Right cardiac atrium (tissue), 5 donors: ENCODE data around the gene PCDHB8. TPM values are rescaled to one million over a fixed set of nuclear protein-coding genes. Genes with fewer than 3 reads are reported as not detected.

ENCODE experiments used
- polyA plus RNA-seq: library from polyadenylated mRNA; stranded (reverse); fragments of 200-250 nt; gene quantifications from one replicate; pipeline ENCODE4 v1.2.3, GENCODE V29; 2013
- total RNA-seq, 4 donors: library from RNA; stranded (reverse); fragmentation: NEBNext Ultra II Directional; extraction: Animal tissue kit (Norgen Biotek cat#: 25700); gene quantifications; one replicate each; pipeline ENCODE4 v1.2.1, GENCODE V29; 2021
- donor health status: healthy with polysubstance abuse.
- donor health status: DM: no; HTN: yes; CAD: no.
- donor health status: DM: no; HTN: no; CAD: no.
- donor health status: DM: no; HTN: yes; CAD: no; lungs with severe emphysema.
- donor health status: DM: yes; HTN: yes; CAD: no.

The PCDHB8 gene
- total and polyA plus RNA-seq, 5 donors, result 0.84 to 5.2 (median 2.4) TPM

Other genes starting within 250 kb of the PCDHB8 start
Only the 30 nearest of the 36 such genes appear.
- 1 to 10 TPM in 1 of 4 donors, under 1 TPM in 3; 0.44 to 1.1 (median 0.54) TPM for gene PCDHAC2, start 211.3 kb upstream of the PCDHB8 start, total RNA-seq
- 0.02 TPM for gene PCDHAC2, start 211.3 kb upstream of the PCDHB8 start, polyA plus RNA-seq
- not detected for gene PCDHB1, start 126.4 kb upstream of the PCDHB8 start, total RNA-seq
- gene PCDHB1, start 126.4 kb upstream of the PCDHB8 start, polyA plus RNA-seq, result not detected
- 1 to 10 TPM; 1.4 to 1.9 (median 1.5) TPM for gene PCDHB2, start 83.2 kb upstream of the PCDHB8 start, total RNA-seq
- 0.59 TPM for gene PCDHB2, start 83.2 kb upstream of the PCDHB8 start, polyA plus RNA-seq
- 1 to 10 TPM in 3 of 4 donors, under 1 TPM in 1; 0.94 to 1.7 (median 1.4) TPM for gene PCDHB3, start 77.3 kb upstream of the PCDHB8 start, total RNA-seq
- gene PCDHB3, start 77.3 kb upstream of the PCDHB8 start, polyA plus RNA-seq, result 0.61 TPM
- gene PCDHB4, start 56.0 kb upstream of the PCDHB8 start, total RNA-seq, result 1 to 10 TPM; 2.6 to 3.6 (median 3.1) TPM
- gene PCDHB4, start 56.0 kb upstream of the PCDHB8 start, polyA plus RNA-seq, result 1.3 TPM
- gene PCDHB5, start 42.6 kb upstream of the PCDHB8 start, total RNA-seq, result 1 to 10 TPM; 2.5 to 3.1 (median 2.7) TPM
- 1.3 TPM for gene PCDHB5, start 42.6 kb upstream of the PCDHB8 start, polyA plus RNA-seq
- under 1 TPM; 0.42 to 0.76 (median 0.58) TPM for gene PCDHB6, start 27.7 kb upstream of the PCDHB8 start, total RNA-seq
- 0.34 TPM for gene PCDHB6, start 27.7 kb upstream of the PCDHB8 start, polyA plus RNA-seq
- 1 to 10 TPM in 3 of 4 donors, under 1 TPM in 1; 0.79 to 1.7 (median 1.6) TPM for gene PCDHB7, start 5.1 kb upstream of the PCDHB8 start, total RNA-seq
- 0.57 TPM for gene PCDHB7, start 5.1 kb upstream of the PCDHB8 start, polyA plus RNA-seq
- 1 to 10 TPM; 1.8 to 2.6 (median 2.3) TPM for gene PCDHB16, start 4.6 kb downstream of the PCDHB8 start, total RNA-seq
- gene PCDHB16, start 4.6 kb downstream of the PCDHB8 start, polyA plus RNA-seq, result 1.3 TPM
- gene PCDHB9, start 9.4 kb downstream of the PCDHB8 start, total RNA-seq, result 1 to 10 TPM; 1.7 to 2.4 (median 2.1) TPM
- gene PCDHB9, start 9.4 kb downstream of the PCDHB8 start, polyA plus RNA-seq, result 0.63 TPM
- 1 to 10 TPM; 1.1 to 2.0 (median 1.5) TPM for gene PCDHB10, start 14.6 kb downstream of the PCDHB8 start, total RNA-seq
- 1.00 TPM for gene PCDHB10, start 14.6 kb downstream of the PCDHB8 start, polyA plus RNA-seq
- 1 to 10 TPM; 1.9 to 2.9 (median 2.5) TPM for gene PCDHB11, start 21.8 kb downstream of the PCDHB8 start, total RNA-seq
- 0.48 TPM for gene PCDHB11, start 21.8 kb downstream of the PCDHB8 start, polyA plus RNA-seq
- gene PCDHB12, start 30.9 kb downstream of the PCDHB8 start, total RNA-seq, result 1 to 10 TPM; 1.7 to 3.3 (median 2.8) TPM
- 0.72 TPM for gene PCDHB12, start 30.9 kb downstream of the PCDHB8 start, polyA plus RNA-seq
- gene PCDHB13, start 36.1 kb downstream of the PCDHB8 start, total RNA-seq, result 1 to 10 TPM; 4.3 to 5.8 (median 5.3) TPM
- gene PCDHB13, start 36.1 kb downstream of the PCDHB8 start, polyA plus RNA-seq, result 1.7 TPM
- 1 to 10 TPM; 4.3 to 5.9 (median 5.3) TPM for gene PCDHB14, start 45.6 kb downstream of the PCDHB8 start, total RNA-seq
- 2.3 TPM for gene PCDHB14, start 45.6 kb downstream of the PCDHB8 start, polyA plus RNA-seq
- 1 to 10 TPM; 2.9 to 6.7 (median 5.3) TPM for gene PCDHB15, start 67.6 kb downstream of the PCDHB8 start, total RNA-seq
- gene PCDHB15, start 67.6 kb downstream of the PCDHB8 start, polyA plus RNA-seq, result 2.5 TPM
- under 1 TPM in 2 of 4 donors, not detected in 2; 0.17 to 0.37 TPM for gene SLC25A2, start 126.3 kb downstream of the PCDHB8 start, total RNA-seq
- 0.14 TPM for gene SLC25A2, start 126.3 kb downstream of the PCDHB8 start, polyA plus RNA-seq
- 100 to 1,000 TPM in 1 of 4 donors, 10 to 100 TPM in 3; 86.7 to 109 (median 95.1) TPM for gene TAF7, start 143.0 kb downstream of the PCDHB8 start, total RNA-seq
- 94.6 TPM for gene TAF7, start 143.0 kb downstream of the PCDHB8 start, polyA plus RNA-seq
- gene PCDHGA1, start 152.7 kb downstream of the PCDHB8 start, total RNA-seq, result 1 to 10 TPM; 1.7 to 2.8 (median 1.8) TPM
- gene PCDHGA1, start 152.7 kb downstream of the PCDHB8 start, polyA plus RNA-seq, result 0.70 TPM
- 1 to 10 TPM; 6.4 to 9.4 (median 7.1) TPM for gene PCDHGA2, start 161.0 kb downstream of the PCDHB8 start, total RNA-seq
- gene PCDHGA2, start 161.0 kb downstream of the PCDHB8 start, polyA plus RNA-seq, result 2.2 TPM
- gene PCDHGA3, start 166.0 kb downstream of the PCDHB8 start, total RNA-seq, result 1 to 10 TPM; 4.9 to 7.7 (median 5.6) TPM
- 2.1 TPM for gene PCDHGA3, start 166.0 kb downstream of the PCDHB8 start, polyA plus RNA-seq
- gene PCDHGB1, start 172.3 kb downstream of the PCDHB8 start, total RNA-seq, result 1 to 10 TPM; 2.7 to 4.4 (median 3.8) TPM
- 1.3 TPM for gene PCDHGB1, start 172.3 kb downstream of the PCDHB8 start, polyA plus RNA-seq
- 1 to 10 TPM; 4.4 to 5.8 (median 5.7) TPM for gene PCDHGA4, start 177.2 kb downstream of the PCDHB8 start, total RNA-seq
- gene PCDHGA4, start 177.2 kb downstream of the PCDHB8 start, polyA plus RNA-seq, result 1.7 TPM
- gene PCDHGB2, start 182.2 kb downstream of the PCDHB8 start, total RNA-seq, result 1 to 10 TPM; 3.5 to 6.5 (median 5.0) TPM
- gene PCDHGB2, start 182.2 kb downstream of the PCDHB8 start, polyA plus RNA-seq, result 1.9 TPM
- gene PCDHGA5, start 186.4 kb downstream of the PCDHB8 start, total RNA-seq, result 1 to 10 TPM; 3.4 to 4.7 (median 4.2) TPM
- gene PCDHGA5, start 186.4 kb downstream of the PCDHB8 start, polyA plus RNA-seq, result 2.0 TPM
- 1 to 10 TPM; 4.8 to 5.5 (median 5.1) TPM for gene PCDHGB3, start 192.5 kb downstream of the PCDHB8 start, total RNA-seq
- gene PCDHGB3, start 192.5 kb downstream of the PCDHB8 start, polyA plus RNA-seq, result 1.7 TPM
- gene PCDHGA6, start 196.1 kb downstream of the PCDHB8 start, total RNA-seq, result 1 to 10 TPM; 3.7 to 5.3 (median 4.9) TPM
- gene PCDHGA6, start 196.1 kb downstream of the PCDHB8 start, polyA plus RNA-seq, result 2.2 TPM
- 1 to 10 TPM; 3.9 to 5.2 (median 4.5) TPM for gene PCDHGA7, start 205.0 kb downstream of the PCDHB8 start, total RNA-seq
- gene PCDHGA7, start 205.0 kb downstream of the PCDHB8 start, polyA plus RNA-seq, result 1.8 TPM
- gene PCDHGB4, start 209.9 kb downstream of the PCDHB8 start, total RNA-seq, result 1 to 10 TPM; 4.8 to 5.5 (median 5.3) TPM
- gene PCDHGB4, start 209.9 kb downstream of the PCDHB8 start, polyA plus RNA-seq, result 2.0 TPM
- gene PCDHGA8, start 214.8 kb downstream of the PCDHB8 start, total RNA-seq, result 1 to 10 TPM; 4.0 to 5.2 (median 4.3) TPM
- 1.3 TPM for gene PCDHGA8, start 214.8 kb downstream of the PCDHB8 start, polyA plus RNA-seq